HFFc6 (cell line): Measurements from ENCODE around the gene TRPV4. TPM values are rescaled to one million over a fixed set of nuclear protein-coding genes. Genes with fewer than 3 reads are reported as not detected.

Source experiments
- DNase-seq: peaks from one replicate; pipeline ENCODE4 v3.0.0-alpha.2; 2018
- H3K27ac Mint-ChIP-seq: 2 replicates; pipeline ENCODE4 v1.8.0; 2020; ENCODE audit warnings: mild to moderate bottlenecking, mixed read lengths
- H3K27me3 Mint-ChIP-seq: 2 replicates; pipeline ENCODE4 v1.8.0; 2021; ENCODE audit warnings: mild to moderate bottlenecking, moderate library complexity, mixed read lengths; ENCODE audit not compliant: insufficient read depth
- H3K36me3 Mint-ChIP-seq: 2 replicates; pipeline ENCODE4 v1.8.0; 2021; ENCODE audit warnings: low read depth, mixed read lengths
- H3K4me1 Mint-ChIP-seq: 2 replicates; pipeline ENCODE4 v1.8.0; 2020; ENCODE audit warnings: low read depth, mixed read lengths
- H3K4me3 Mint-ChIP-seq: 2 replicates; pipeline ENCODE4 v1.8.0; 2020; ENCODE audit warnings: mild to moderate bottlenecking, moderate library complexity, mixed read lengths
- H3K9me3 Mint-ChIP-seq: 2 replicates; pipeline ENCODE4 v1.8.0; 2020; ENCODE audit warnings: mild to moderate bottlenecking, mixed read lengths
- CTCF ChIP-seq: fragments of 200-600 bp; sonication (generic); IDR thresholded peaks from 2 replicates; pipeline ENCODE4 v1.5.0; 2021; ENCODE audit warnings: antibody characterized with exemption, mild to moderate bottlenecking
- total RNA-seq, 6 experiments: library from RNA; stranded (reverse); fragmentation: NEBNext Ultra II Directional; extraction: Animal tissue kit (Norgen Biotek cat#: 25700); gene quantifications; 2 replicates in 1 of 6; 3 replicates in 5 of 6; pipeline ENCODE4 v1.2.3, GENCODE V29; 2021

Gene TRPV4
- total RNA-seq, 6 experiments from 2014 or later = 1.6 to 2.5 (median 1.9) TPM

GRCh38 chr12:109758426-109759420 is 74.5 kb downstream of the TRPV4 start:
- no peak overlapping the region for H3K4me3 Mint-ChIP-seq
- peaks cover 22% of the 10 kb centered on the region for H3K27me3 Mint-ChIP-seq

GRCh38 chr12:109757671-109758265 is 75.4 kb downstream of the TRPV4 start:
- DNase-seq = no peak
- H3K27ac Mint-ChIP-seq = no peak overlapping the region
- H3K4me1 Mint-ChIP-seq = no peaks in the 10 kb centered on the region
- no peak overlapping the region for H3K4me3 Mint-ChIP-seq
- H3K9me3 Mint-ChIP-seq = peaks cover 19% of the 10 kb centered on the region
- H3K27me3 Mint-ChIP-seq = peaks cover 22% of the 10 kb centered on the region
- peaks cover 19% of the 10 kb centered on the region for H3K36me3 Mint-ChIP-seq
- TF ChIP-seq CTCF = no peak

More at GRCh38 chr12:109758426-109759420, 74.5 kb downstream of the TRPV4 start:
- no peak for TF ChIP-seq CTCF
- Mint-ChIP-seq H3K27ac (no peak overlapping the region), H3K4me1 (no peaks in the 10 kb centered on the region), H3K36me3 (peaks cover 19% of the 10 kb centered on the region), H3K9me3 (peaks cover 24% of the 10 kb centered on the region)
- no peak for DNase-seq

- TF ChIP-seq CTCF = no peak
- peaks cover 19% of the 10 kb centered on the region for H3K9me3 Mint-ChIP-seq
- H3K27ac Mint-ChIP-seq = no peak overlapping the region
Observed at GRCh38 chr12:109756457-109756856, 76.7 kb downstream of the TRPV4 start.

GRCh38 chr12:109753959-109754358 is 79.2 kb downstream of the TRPV4 start:
- Mint-ChIP-seq H3K9me3 (peaks cover 25% of the 10 kb centered on the region), H3K27ac (no peak overlapping the region), H3K36me3 (peaks cover 19% of the 10 kb centered on the region), H3K4me3 (no peak overlapping the region), H3K27me3 (peaks cover 33% of the 10 kb centered on the region), H3K4me1 (no peaks in the 10 kb centered on the region)
- no peak for DNase-seq
- no peak for TF ChIP-seq CTCF

More at GRCh38 chr12:109756457-109756856, 76.7 kb downstream of the TRPV4 start:
- H3K36me3 Mint-ChIP-seq = peaks cover 19% of the 10 kb centered on the region
- H3K4me3 Mint-ChIP-seq = no peak overlapping the region
- DNase-seq = no peak
- no peaks in the 10 kb centered on the region for H3K4me1 Mint-ChIP-seq
- H3K27me3 Mint-ChIP-seq = peaks cover 26% of the 10 kb centered on the region

- Mint-ChIP-seq H3K4me3 (no peak overlapping the region), H3K27ac (no peak overlapping the region), H3K9me3 (peaks cover 25% of the 10 kb centered on the region), H3K36me3 (peaks cover 19% of the 10 kb centered on the region), H3K4me1 (no peaks in the 10 kb centered on the region), H3K27me3 (peaks cover 36% of the 10 kb centered on the region)
- DNase-seq = no peak
- TF ChIP-seq CTCF = no peak
Observed at GRCh38 chr12:109753054-109753401, 80.2 kb downstream of the TRPV4 start.
